Progenitor cell of endocrine pancreas (in vitro differentiated cells): ENCODE results near the gene ZMIZ2. TPM values are rescaled to one million over a fixed set of nuclear protein-coding genes. Genes with fewer than 3 reads are reported as not detected.
"Not testable (repeated sequence)": the region's sequence is repeated elsewhere in the genome, so short reads cannot be mapped to it uniquely, and the experiment has no call there.

ENCODE experiments used
- DNase-seq: peaks from one replicate; pipeline ENCODE4 v3.0.0; 2021; ENCODE audit warnings: low spot score; ENCODE audit not compliant: unreplicated experiment
- H3K27ac Mint-ChIP-seq: 2 replicates; pipeline ENCODE4 v1.8.0; 2021; ENCODE audit warnings: mild to moderate bottlenecking, moderate library complexity, mixed read lengths
- H3K27me3 Mint-ChIP-seq: 2 replicates; pipeline ENCODE4 v1.8.0; 2021; ENCODE audit warnings: mixed read lengths
- H3K36me3 Mint-ChIP-seq: 2 replicates; pipeline ENCODE4 v1.8.0; 2022; ENCODE audit warnings: mixed read lengths; ENCODE audit not compliant: insufficient read depth
- H3K4me1 Mint-ChIP-seq: 2 replicates; pipeline ENCODE4 v1.8.0; 2021; ENCODE audit warnings: low read depth, mixed read lengths
- H3K4me3 Mint-ChIP-seq: 2 replicates; pipeline ENCODE4 v1.8.0; 2021; ENCODE audit warnings: low read depth, mild to moderate bottlenecking, moderate library complexity, mixed read lengths
- H3K9me3 Mint-ChIP-seq: 2 replicates; pipeline ENCODE4 v1.8.0; 2021; ENCODE audit warnings: low read depth, mixed read lengths
- CTCF ChIP-seq: fragments of 200-600 bp; sonication (generic); IDR thresholded peaks from one replicate; pipeline ENCODE4 v1.5.0; 2021; ENCODE audit warnings: antibody characterized with exemption, mild to moderate bottlenecking; ENCODE audit not compliant: unreplicated experiment
- total RNA-seq: library from RNA; stranded (reverse); gene quantifications from 2 replicates; pipeline ENCODE4 v1.2.1, GENCODE V29; 2021

ZMIZ2 gene
- total RNA-seq, 1 donor from 2014 or later = 222 TPM

GRCh38 chr7:44716205-44716604, 32.4 kb upstream of the ZMIZ2 start:
- no peaks in the 10 kb centered on the region for H3K36me3 Mint-ChIP-seq
- DNase-seq = no peak
- H3K27ac Mint-ChIP-seq = no peak overlapping the region
- TF ChIP-seq CTCF = no peak
- no peak overlapping the region for H3K4me3 Mint-ChIP-seq
- H3K27me3 Mint-ChIP-seq = no peaks in the 10 kb centered on the region
- peaks cover 16% of the 10 kb centered on the region for H3K4me1 Mint-ChIP-seq
- no peaks in the 10 kb centered on the region for H3K9me3 Mint-ChIP-seq

GRCh38 chr7:44720301-44720700, 28.3 kb upstream of the ZMIZ2 start:
- DNase-seq = no peak
- peaks cover 4% of the 10 kb centered on the region for H3K9me3 Mint-ChIP-seq
- no peaks in the 10 kb centered on the region for H3K27me3 Mint-ChIP-seq
- no peak overlapping the region for H3K27ac Mint-ChIP-seq
- H3K4me3 Mint-ChIP-seq = no peak overlapping the region
- H3K36me3 Mint-ChIP-seq = no peaks in the 10 kb centered on the region
- TF ChIP-seq CTCF = no peak
- no peaks in the 10 kb centered on the region for H3K4me1 Mint-ChIP-seq

GRCh38 chr7:44724276-44724675, 24.4 kb upstream of the ZMIZ2 start:
- no peak overlapping the region for H3K27ac Mint-ChIP-seq
- H3K4me1 Mint-ChIP-seq = no peaks in the 10 kb centered on the region
- no peak for DNase-seq
- no peak for TF ChIP-seq CTCF
- no peaks in the 10 kb centered on the region for H3K27me3 Mint-ChIP-seq
- H3K9me3 Mint-ChIP-seq = peaks cover 4% of the 10 kb centered on the region
- H3K4me3 Mint-ChIP-seq = no peak overlapping the region
- no peaks in the 10 kb centered on the region for H3K36me3 Mint-ChIP-seq

GRCh38 chr7:44726250-44726649, 22.4 kb upstream of the ZMIZ2 start:
- not testable (repeated sequence) for H3K27ac Mint-ChIP-seq, H3K36me3 Mint-ChIP-seq, H3K4me3 Mint-ChIP-seq, H3K4me1 Mint-ChIP-seq, H3K9me3 Mint-ChIP-seq, DNase-seq, H3K27me3 Mint-ChIP-seq

DNA sequence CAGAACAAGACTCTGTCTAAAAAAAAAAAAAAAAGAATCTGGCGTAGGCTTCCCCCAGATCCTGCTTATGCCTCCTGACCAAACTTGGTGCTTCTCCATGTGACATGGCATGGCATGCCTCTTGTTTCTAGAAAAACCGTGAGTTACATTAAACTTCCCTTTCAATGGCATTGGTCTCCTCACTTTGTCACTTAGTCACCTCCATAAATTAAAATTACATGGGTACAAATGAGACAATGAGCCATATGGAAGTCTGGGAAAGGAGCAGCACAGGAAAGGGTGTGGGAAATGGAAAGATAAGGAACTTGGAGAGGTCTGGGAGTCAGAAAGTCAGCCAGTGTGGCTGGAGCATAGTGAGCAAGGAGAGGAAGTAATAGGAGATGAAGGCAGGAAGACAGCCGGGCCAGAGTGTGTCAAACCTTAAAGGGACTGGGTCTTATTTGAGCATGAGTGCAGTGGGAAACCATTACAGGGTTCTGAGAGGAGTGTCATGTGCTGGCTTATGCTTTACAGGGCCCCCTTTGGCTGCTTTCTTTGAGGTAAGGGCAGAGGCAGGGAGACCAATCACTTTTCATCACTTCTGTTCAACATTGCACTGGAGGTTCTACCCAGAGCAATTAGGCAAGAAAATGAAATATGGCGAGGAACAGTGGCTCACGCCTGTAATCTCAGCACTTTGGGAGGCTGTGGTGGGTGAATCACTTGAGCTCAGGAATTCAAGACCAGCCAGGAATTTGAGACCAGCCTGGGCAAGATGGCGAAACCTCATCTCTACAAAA, 21.3 kb upstream of the ZMIZ2 start:
- no peak overlapping the region for H3K27ac Mint-ChIP-seq
- H3K27me3 Mint-ChIP-seq = no peaks in the 10 kb centered on the region
- no peaks in the 10 kb centered on the region for H3K36me3 Mint-ChIP-seq
- no peak for TF ChIP-seq CTCF
- H3K4me1 Mint-ChIP-seq = no peaks in the 10 kb centered on the region
- H3K4me3 Mint-ChIP-seq = no peak overlapping the region
- no peaks in the 10 kb centered on the region for H3K9me3 Mint-ChIP-seq
- DNase-seq = no peak

GRCh38 chr7:44727937-44728262, 20.7 kb upstream of the ZMIZ2 start:
- DNase-seq = no peak
- no peaks in the 10 kb centered on the region for H3K9me3 Mint-ChIP-seq
- no peaks in the 10 kb centered on the region for H3K36me3 Mint-ChIP-seq
- no peaks in the 10 kb centered on the region for H3K4me1 Mint-ChIP-seq
- no peak for TF ChIP-seq CTCF
- H3K27me3 Mint-ChIP-seq = no peaks in the 10 kb centered on the region
- no peak overlapping the region for H3K27ac Mint-ChIP-seq
- no peak overlapping the region for H3K4me3 Mint-ChIP-seq
